ENCODE measurements around the gene OR2V1. TPM values are rescaled to one million over a fixed set of nuclear protein-coding genes. Genes with fewer than 3 reads are reported as not detected.

Gene OR2V1
- total RNA-seq, 2 donors from 2014 or later, result not detected

GRCh38 chr5:181084621-181085195, 46.3 kb downstream of the OR2V1 start:
- no peak overlapping the region for H3K27ac ChIP-seq
- no peaks in the 10 kb centered on the region for H3K27me3 ChIP-seq
- H3K4me1 ChIP-seq, result no peaks in the 10 kb centered on the region
- TF ChIP-seq CTCF (IDR thresholded peaks at IDR 0.05), result no peak
- no peaks in the 10 kb centered on the region for H3K9me3 ChIP-seq
- no peak overlapping the region for H3K9ac ChIP-seq (ENCODE audit: low read depth in 2 of 2, low read length in 2 of 2)
- intact Hi-C loops (cut with DNase I), result no loop called here
- no peak overlapping the region for H3K4me3 ChIP-seq
- DNase-seq, result no peak
- no peaks in the 10 kb centered on the region for H3K36me3 ChIP-seq

GRCh38 chr5:181081989-181082388, 49.0 kb downstream of the OR2V1 start:
- DNase-seq, result no peak
- Histone ChIP-seq H3K36me3 (no peaks in the 10 kb centered on the region), H3K4me3 (no peak overlapping the region), H3K4me1 (no peaks in the 10 kb centered on the region), H3K9ac (ENCODE audit: low read depth in 2 of 2, low read length in 2 of 2) (no peak overlapping the region), H3K27me3 (no peaks in the 10 kb centered on the region), H3K9me3 (no peaks in the 10 kb centered on the region), H3K27ac (no peak overlapping the region)
- no peak for TF ChIP-seq CTCF (IDR thresholded peaks at IDR 0.05)
- intact Hi-C loops (cut with DNase I), result no loop called here

GRCh38 chr5:181076920-181077319, 54.0 kb downstream of the OR2V1 start:
- no peaks in the 10 kb centered on the region for H3K4me1 ChIP-seq
- no peaks in the 10 kb centered on the region for H3K9me3 ChIP-seq
- H3K27ac ChIP-seq, result no peak overlapping the region
- no peak overlapping the region for H3K4me3 ChIP-seq
- no peak for DNase-seq
- no peaks in the 10 kb centered on the region for H3K27me3 ChIP-seq
- no peak for TF ChIP-seq CTCF (IDR thresholded peaks at IDR 0.05)
- no peaks in the 10 kb centered on the region for H3K36me3 ChIP-seq
- no peak overlapping the region for H3K9ac ChIP-seq (ENCODE audit: low read depth in 2 of 2, low read length in 2 of 2)
- intact Hi-C loops (cut with DNase I), result no loop called here

Other genes with a start within 250 kb of the OR2V1 start
- 10 to 100 TPM; 51.6 to 88.1 TPM for gene BTNL8, start 232.0 kb downstream of the OR2V1 start, total RNA-seq
- 10 to 100 TPM; 38.0 to 71.1 TPM for gene BTNL3, start 142.3 kb downstream of the OR2V1 start, total RNA-seq
- 1 to 10 TPM; 2.8 to 5.3 TPM for gene BTNL9, start 90.9 kb downstream of the OR2V1 start, total RNA-seq
- not detected for gene OR2V2, start 16.4 kb upstream of the OR2V1 start, total RNA-seq
- 1 to 10 TPM; 6.8 to 8.7 TPM for gene TRIM7, start 74.0 kb upstream of the OR2V1 start, total RNA-seq
- 10 to 100 TPM; 22.2 to 41.1 TPM for gene TRIM41, start 92.1 kb upstream of the OR2V1 start, total RNA-seq
- 1,000 to 10,000 TPM; 1,252 to 1,403 TPM for gene RACK1, start 112.7 kb upstream of the OR2V1 start, total RNA-seq
- 10 to 100 TPM in 1 of 2 donors, 1 to 10 TPM in 1; 9.8 to 13.5 TPM for gene TRIM52, start 130.0 kb upstream of the OR2V1 start, total RNA-seq
- not detected for gene OR4F3, start 236.1 kb upstream of the OR2V1 start, total RNA-seq